GM15510 (cell line): ENCODE results near the gene GRM2.

Experiments
- POLR2A ChIP-seq: IDR thresholded peaks from 3 replicates; pipeline ENCODE4 v1.6.1; 2011; ENCODE audit warnings: borderline replicate concordance; ENCODE audit not compliant: insufficient read length; ENCODE audit errors: extremely low read depth

GRM2 gene

GRCh38 chr3:51676102-51676640, 30.7 kb upstream of the GRM2 start:
- TF ChIP-seq POLR2A, result no peak

- TF ChIP-seq POLR2A, result no peak
These were observed 29.5 kb upstream of the GRM2 start for GRCh38 chr3:51677358-51677757.

GRCh38 chr3:51678186-51678585, 28.7 kb upstream of the GRM2 start:
- no peak for TF ChIP-seq POLR2A

- no peak for TF ChIP-seq POLR2A
These were observed 28.2 kb upstream of the GRM2 start for GRCh38 chr3:51678641-51679040.

GRCh38 chr3:51679318-51679717, 27.6 kb upstream of the GRM2 start:
- no peak for TF ChIP-seq POLR2A

GRCh38 chr3:51679777-51680176, 27.1 kb upstream of the GRM2 start:
- no peak for TF ChIP-seq POLR2A

- no peak for TF ChIP-seq POLR2A
These were observed 26.7 kb upstream of the GRM2 start for GRCh38 chr3:51680196-51680595.

GRCh38 chr3:51680663-51681230, 26.1 kb upstream of the GRM2 start:
- TF ChIP-seq POLR2A, result no peak

- TF ChIP-seq POLR2A, result no peak
These were observed 25.4 kb upstream of the GRM2 start for GRCh38 chr3:51681453-51681852.

- TF ChIP-seq POLR2A, result no peak
These were observed 24.8 kb upstream of the GRM2 start for GRCh38 chr3:51682079-51682478.

GRCh38 chr3:51682526-51682925, 24.3 kb upstream of the GRM2 start:
- TF ChIP-seq POLR2A, result no peak

GRCh38 chr3:51683566-51683965, 23.3 kb upstream of the GRM2 start:
- no peak for TF ChIP-seq POLR2A

GRCh38 chr3:51684971-51685751, 21.7 kb upstream of the GRM2 start:
- TF ChIP-seq POLR2A, result no peak

- no peak for TF ChIP-seq POLR2A
These were observed 20.8 kb upstream of the GRM2 start for GRCh38 chr3:51686056-51686455.

- no peak for TF ChIP-seq POLR2A
These were observed 20.2 kb upstream of the GRM2 start for GRCh38 chr3:51686512-51687215.

GRCh38 chr3:51687431-51688205, 19.2 kb upstream of the GRM2 start:
- no peak for TF ChIP-seq POLR2A

GRCh38 chr3:51688206-51688600, 18.7 kb upstream of the GRM2 start:
- no peak for TF ChIP-seq POLR2A
